Right lobe of liver (tissue), 6 donors: ENCODE results near the gene F8. TPM values are rescaled to one million over a fixed set of nuclear protein-coding genes. Genes with fewer than 3 reads are reported as not detected.

ENCODE experiments used
- ATAC-seq, 4 donors: fragments of 200-7000 bp; cut with Tn5 transposase; one replicate each; pipeline ENCODE4 v1.9.1; 2020; ENCODE audit warnings: mild to moderate bottlenecking in 4 of 4, moderate library complexity in 4 of 4
- DNase-seq, 3 donors: peaks; one replicate each; pipeline ENCODE4 v3.0.0-alpha.2; 2020
- H3K27ac ChIP-seq, 3 donors: fragments of 200-600 bp; one replicate each; pipeline ENCODE4 v1.8.0; 2022
- H3K27me3 ChIP-seq, 2 donors: fragments of 200-600 bp; one replicate each; pipeline ENCODE4 v1.8.0; 2022
- H3K36me3 ChIP-seq, 4 donors: fragments of 200-600 bp; sonication (generic) in 1 of 4; one replicate each; pipeline versions ENCODE4 v1.5.1 to v1.8.0; 2017 to 2022; ENCODE audit warnings: control low read depth in 1 of 4
- H3K4me1 ChIP-seq, 4 donors: fragments of 200-600 bp; sonication (generic) in 1 of 4; one replicate each; pipeline versions ENCODE4 v1.5.1 to v1.8.0; 2017 to 2022; ENCODE audit warnings: control low read depth in 1 of 4
- H3K4me3 ChIP-seq, 3 donors: fragments of 200-600 bp; one replicate each; pipeline ENCODE4 v1.8.0; 2022
- H3K9me3 ChIP-seq, 4 donors: fragments of 200-600 bp; sonication (generic) in 1 of 4; one replicate each; pipeline versions ENCODE4 v1.5.1 to v1.8.0; 2017 to 2022; ENCODE audit warnings: control low read depth in 1 of 4
- POLR2A ChIP-seq: fragments of 450-650 bp; IDR thresholded peaks from one replicate; pipeline ENCODE4 v1.6.1; 2017; ENCODE audit warnings: antibody characterized with exemption, mild to moderate bottlenecking
- WGBS: methylation state at CpG from one replicate; pipeline ENCODE4 v1.1.6; 2018; ENCODE audit warnings: low coverage, low lambda C conversion rate; ENCODE audit not compliant: insufficient coverage; ENCODE audit errors: missing lambda C conversion rate; 5-methylcytosine and 5-hydroxymethylcytosine counted together
- intact Hi-C, 2 donors: fragments of 100-400 bp; cut with DNase I; formaldehyde crosslinking; loops; one replicate each; pipeline versions ENCODE4 v1.11.2 to v1.14.1; 2022
- total RNA-seq, 6 experiments: library from RNA; depleted of rRNA in 2 of 6; stranded (reverse); fragments of >200 nt in 2 of 6; fragmentation: NEBNext Ultra II Directional in 3 of 6; extraction: Animal tissue kit (Norgen Biotek cat#: 25700) in 3 of 6; gene quantifications; one replicate each; pipeline versions ENCODE4 v1.1.0 to v1.2.4, GENCODE V29; 2016 to 2023
- TF ChIP-seq, protein P1 (sequence below), 4 donors: fragments of 200-600 bp in 3 of 4; fragments of 450-650 bp in 1 of 4; IDR thresholded peaks; one replicate each; pipeline versions ENCODE4 v1.5.1 to v1.8.0; 2016 to 2022; ENCODE audit warnings: antibody characterized with exemption in 4 of 4, mild to moderate bottlenecking in 2 of 4
- donor health status: DM: no; HTN: yes; CAD: no.
- donor health status: DM: no; HTN: no; CAD: no.
- donor health status: DM: no; HTN: no; CAD: no.
- donor health status: DM: no; HTN: yes; CAD: no.
- donor health status: DM: no; HTN: yes; CAD: no.

The F8 gene
- total RNA-seq, 6 experiments from 2014 or later: 19.4 to 36.2 (median 26.3) TPM

DNA sequence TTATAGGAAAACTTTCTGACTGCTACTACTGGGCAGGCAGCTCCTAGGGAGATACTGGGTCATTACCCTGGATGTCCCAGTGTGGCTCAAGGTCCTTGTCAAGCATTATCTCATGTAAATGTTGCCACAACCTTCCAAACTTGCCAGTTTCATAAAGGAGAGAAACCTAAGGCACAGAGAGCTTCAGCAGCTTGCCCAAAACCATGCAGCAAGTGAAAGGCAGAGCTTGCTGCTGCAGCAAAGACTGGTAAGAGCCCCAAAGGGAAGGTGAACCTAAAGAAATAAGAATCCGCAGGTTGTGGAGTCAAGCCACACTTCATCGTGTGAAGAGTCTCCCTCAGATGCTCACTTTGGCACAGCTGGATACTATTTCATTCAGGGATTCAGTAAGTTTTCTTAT lies 219.6 kb downstream of the F8 start:
- no peaks in the 10 kb centered on the region for H3K36me3 ChIP-seq
- no peak for TF ChIP-seq POLR2A
- TF ChIP-seq, protein P1, sequence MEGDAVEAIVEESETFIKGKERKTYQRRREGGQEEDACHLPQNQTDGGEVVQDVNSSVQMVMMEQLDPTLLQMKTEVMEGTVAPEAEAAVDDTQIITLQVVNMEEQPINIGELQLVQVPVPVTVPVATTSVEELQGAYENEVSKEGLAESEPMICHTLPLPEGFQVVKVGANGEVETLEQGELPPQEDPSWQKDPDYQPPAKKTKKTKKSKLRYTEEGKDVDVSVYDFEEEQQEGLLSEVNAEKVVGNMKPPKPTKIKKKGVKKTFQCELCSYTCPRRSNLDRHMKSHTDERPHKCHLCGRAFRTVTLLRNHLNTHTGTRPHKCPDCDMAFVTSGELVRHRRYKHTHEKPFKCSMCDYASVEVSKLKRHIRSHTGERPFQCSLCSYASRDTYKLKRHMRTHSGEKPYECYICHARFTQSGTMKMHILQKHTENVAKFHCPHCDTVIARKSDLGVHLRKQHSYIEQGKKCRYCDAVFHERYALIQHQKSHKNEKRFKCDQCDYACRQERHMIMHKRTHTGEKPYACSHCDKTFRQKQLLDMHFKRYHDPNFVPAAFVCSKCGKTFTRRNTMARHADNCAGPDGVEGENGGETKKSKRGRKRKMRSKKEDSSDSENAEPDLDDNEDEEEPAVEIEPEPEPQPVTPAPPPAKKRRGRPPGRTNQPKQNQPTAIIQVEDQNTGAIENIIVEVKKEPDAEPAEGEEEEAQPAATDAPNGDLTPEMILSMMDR (IDR thresholded peaks at IDR 0.05): no peak
- H3K4me1 ChIP-seq: peaks cover 0 to 31% (median 9%) of the 10 kb centered on the region in 4 donors
- intact Hi-C loops: no loop called here
- no peaks in the 10 kb centered on the region for H3K9me3 ChIP-seq
- ATAC-seq (peak in 2 of 4 donors; percentile 6 to 8), DNase-seq (no peak)
- 22% methylated on average over 2 of the region's 2 CpGs for WGBS
- no peak overlapping the region for H3K4me3 ChIP-seq
- no peaks in the 10 kb centered on the region for H3K27me3 ChIP-seq
- peak overlapping the region in 1 of 3 donors; percentile 56 for H3K27ac ChIP-seq

DNA sequence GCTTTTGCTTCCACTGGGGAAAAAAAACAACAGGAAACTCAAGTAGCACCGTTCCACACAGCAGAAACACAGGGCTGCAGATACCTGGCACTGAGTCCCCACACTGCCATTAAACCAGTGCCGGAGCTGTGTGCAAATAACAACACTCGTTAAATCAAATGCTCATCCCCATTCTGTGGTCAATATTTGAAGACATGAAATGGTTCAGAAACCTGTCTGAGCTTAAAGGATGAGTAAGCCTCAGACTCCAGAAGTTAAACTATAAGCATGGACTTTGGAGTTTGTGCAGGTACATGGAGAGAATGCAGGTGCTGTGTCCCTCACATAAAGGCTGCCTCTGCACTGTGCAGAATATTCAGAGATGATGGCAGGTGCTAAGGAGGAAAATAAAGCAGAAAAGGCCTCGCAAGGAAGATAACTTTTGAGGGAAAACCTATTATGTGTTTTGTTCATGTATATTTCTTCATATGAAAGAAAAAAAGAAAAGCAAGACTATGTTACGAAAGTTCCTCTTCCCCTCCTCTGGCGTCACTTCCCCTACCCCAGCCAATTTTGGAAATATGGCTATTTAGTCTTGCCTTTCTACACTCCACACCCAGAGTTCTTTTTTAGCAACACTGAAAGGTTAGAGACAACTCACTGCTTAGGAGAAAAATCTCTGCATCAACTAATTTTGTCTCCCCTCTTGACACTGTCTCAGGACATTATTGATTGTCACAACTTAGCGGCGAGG lies 221.9 kb downstream of the F8 start:
- intact Hi-C loops: no loop called here
- peak overlapping the region; percentile 18 to 36 (median 35) for H3K27ac ChIP-seq
- ATAC-seq: no peak

DNA sequence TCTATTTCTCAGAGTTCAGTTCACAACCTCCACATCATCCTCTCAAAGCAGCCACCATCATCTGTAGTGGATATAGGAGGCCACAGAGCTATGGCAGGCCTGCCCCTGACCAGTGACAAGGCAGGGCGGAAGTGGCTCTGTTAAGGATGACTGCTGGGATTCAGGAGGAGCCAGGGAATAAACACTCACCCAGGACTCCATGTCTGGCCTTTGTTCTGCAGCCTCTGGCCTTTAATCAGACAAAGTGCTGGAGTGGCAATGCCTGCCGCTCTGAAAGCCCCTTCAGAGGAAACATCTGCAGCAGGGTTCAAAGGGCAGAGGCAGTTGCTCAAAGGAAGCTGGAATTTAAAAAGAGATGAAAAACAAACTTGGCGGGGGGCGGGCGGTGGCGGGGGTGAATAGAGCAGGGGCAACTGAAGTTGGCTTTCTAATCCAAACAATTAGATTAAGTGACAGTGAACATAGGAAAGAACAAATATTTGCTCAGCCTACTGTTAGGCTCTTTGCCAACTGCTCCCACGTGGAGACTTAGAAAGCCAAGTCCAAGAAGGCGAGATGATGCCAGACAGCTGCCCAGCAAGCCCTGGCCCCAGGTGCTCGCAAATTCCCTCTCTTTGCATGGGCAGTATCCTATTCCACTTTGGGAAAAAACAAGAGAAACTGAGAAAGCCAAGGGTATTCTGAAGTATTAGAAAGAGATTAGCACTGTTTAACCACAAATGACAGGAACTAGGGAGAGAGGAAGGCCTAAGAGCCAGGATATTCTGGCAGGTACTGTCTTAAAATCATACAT lies 222.8 kb downstream of the F8 start:
- ATAC-seq (peak; percentile 53 to 72 (median 62)), DNase-seq (peak in 2 of 3 donors; percentile 27 to 54)
- H3K4me3 ChIP-seq: no peak overlapping the region
- WGBS: 22% methylated on average over 9 of the region's 9 CpGs
- intact Hi-C loops: no loop called here
- H3K4me1 ChIP-seq: peaks cover 0 to 31% (median 9%) of the 10 kb centered on the region in 4 donors
- peak overlapping the region; percentile 18 to 36 (median 31) for H3K27ac ChIP-seq
- no peaks in the 10 kb centered on the region for H3K36me3 ChIP-seq
- H3K27me3 ChIP-seq: no peaks in the 10 kb centered on the region
- no peaks in the 10 kb centered on the region for H3K9me3 ChIP-seq
- TF ChIP-seq, protein P1 (IDR thresholded peaks at IDR 0.05): no peak
- no peak for TF ChIP-seq POLR2A

More for the DNA sequence above, 221.9 kb downstream of the F8 start:
- H3K4me3 ChIP-seq: no peak overlapping the region
- no peak for DNase-seq
- H3K9me3 ChIP-seq: no peaks in the 10 kb centered on the region
- TF ChIP-seq POLR2A: peak; percentile 17
- TF ChIP-seq, protein P1 (IDR thresholded peaks at IDR 0.05): no peak
- peaks cover 0 to 31% (median 9%) of the 10 kb centered on the region in 4 donors for H3K4me1 ChIP-seq
- 40% methylated on average over 8 of the region's 8 CpGs for WGBS
- no peaks in the 10 kb centered on the region for H3K36me3 ChIP-seq
- no peaks in the 10 kb centered on the region for H3K27me3 ChIP-seq

DNA sequence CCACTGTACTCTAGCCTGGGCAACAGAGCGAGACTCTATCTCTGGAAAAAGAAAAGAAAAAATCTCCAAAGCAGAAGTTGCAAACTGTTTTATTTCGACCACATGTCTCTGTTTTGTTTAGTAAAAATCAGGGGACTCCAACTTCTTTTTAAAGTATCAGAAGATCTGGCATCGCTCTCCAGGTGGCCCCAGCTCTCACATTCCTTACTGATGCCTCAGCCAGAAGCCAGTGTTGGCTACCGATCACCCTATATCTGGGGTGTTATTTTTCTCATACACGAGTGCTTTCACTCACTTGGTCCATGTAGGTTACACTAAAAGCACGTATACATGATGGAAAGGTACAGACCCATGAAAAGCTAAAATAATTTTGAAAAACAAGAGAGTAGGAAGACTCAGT lies 225.5 kb downstream of the F8 start:
- H3K4me1 ChIP-seq: peaks cover 0 to 21% (median 10%) of the 10 kb centered on the region in 4 donors
- no peak overlapping the region for H3K4me3 ChIP-seq
- WGBS: 53% methylated on average over 6 of the region's 6 CpGs
- TF ChIP-seq POLR2A: no peak
- TF ChIP-seq, protein P1 (IDR thresholded peaks at IDR 0.05): no peak
- intact Hi-C loops: no loop called here
- no peaks in the 10 kb centered on the region for H3K9me3 ChIP-seq
- H3K27ac ChIP-seq: no peak overlapping the region
- H3K36me3 ChIP-seq: no peaks in the 10 kb centered on the region
- H3K27me3 ChIP-seq: no peaks in the 10 kb centered on the region
- ATAC-seq: no peak
- no peak for DNase-seq
